ENCODE data around the gene CD200R1L. TPM values are rescaled to one million over a fixed set of nuclear protein-coding genes. Genes with fewer than 3 reads are reported as not detected.

CD200R1L gene
- total and polyA plus RNA-seq, 2 of the 13 experiments (the other 11 are each of a cell fraction or from before 2014, with no cell fraction given) = not detected

DNA sequence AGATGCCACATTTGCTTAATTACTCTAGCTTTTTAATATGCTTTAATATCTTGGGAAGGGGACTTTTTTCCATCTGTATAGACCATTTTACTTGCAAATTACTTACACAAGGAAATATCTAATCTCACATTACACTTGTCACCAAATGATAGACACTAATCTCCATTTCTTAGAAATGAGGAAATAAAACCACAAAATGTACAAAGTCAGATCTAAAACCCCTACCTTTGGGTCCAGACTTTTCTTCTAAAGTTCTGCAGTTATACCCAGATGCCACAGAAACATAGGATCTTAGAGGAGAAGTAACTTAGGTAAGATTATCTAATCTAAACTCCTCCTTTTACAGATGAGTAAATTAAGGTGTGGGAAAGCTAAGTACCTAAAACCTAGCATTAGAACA, 44.3 kb downstream of the CD200R1L start:
- Histone ChIP-seq H3K9me3 (ENCODE audit: low read length) (no peaks in the 10 kb centered on the region), H3K27ac (ENCODE audit: extremely low read length, insufficient read depth, low read length) (no peak overlapping the region), H3K4me2 (ENCODE audit: low read depth, low read length) (no peak overlapping the region), H3K27me3 (ENCODE audit: control insufficient read depth in 1 of 2, insufficient read depth in 2 of 2, low read length in 2 of 2) (no peaks in the 10 kb centered on the region; a peak in 1 of 5 replicates), H3K36me3 (replicated peaks in 1 of 2; ENCODE audit: control insufficient read depth in 1 of 2, insufficient read depth in 2 of 2, low read length in 2 of 2) (no peaks in the 10 kb centered on the region), H3K9ac (ENCODE audit: insufficient read depth, low read depth, low read length) (no peak overlapping the region), H3K79me2 (ENCODE audit: insufficient read depth, low read length) (no peaks in the 10 kb centered on the region), H3K4me3 (replicated peaks in 1 of 3; ENCODE audit: insufficient read depth in 1 of 3, low read depth in 2 of 3, low read length in 3 of 3) (no peak overlapping the region), H4K20me1 (ENCODE audit: insufficient read depth, low read length) (no peaks in the 10 kb centered on the region), H3K4me1 (ENCODE audit: insufficient read depth, low read length) (no peaks in the 10 kb centered on the region), H2AFZ (ENCODE audit: low read length) (no peak overlapping the region)
- intact Hi-C loops (cut with micrococcal nuclease; ENCODE audit: unreplicated experiment) (no loop called here), in situ Hi-C loops (cut with HindIII; ENCODE audit: extremely low pct_ligation_motif_present, low pct_unique_long_range_greater_than_20kb) (no loop called here)
- FAIRE-seq (no peak), ATAC-seq (no peak), DNase-seq (ENCODE audit: low spot score) (no peak)
- BruUV-seq (replicated peaks) = no TSS peak
- CTCF ChIA-PET (ENCODE audit: low intra/inter-chr PET ratio, low total read pairs) = no interaction called here
- POLR2A ChIA-PET = no interaction called here
- TF ChIP-seq REST (IDR thresholded peaks at IDR 0.05; ENCODE audit: borderline replicate concordance in 1 of 2, low read depth in 1 of 2, low read length in 2 of 2) (no peak), ZNF784 (CRISPR knock-in tag; IDR thresholded peaks at IDR 0.05; ENCODE audit: borderline replicate concordance) (no peak), SMARCC2 (IDR thresholded peaks at IDR 0.05) (no peak), STAT6 (CRISPR knock-in tag; IDR thresholded peaks at IDR 0.05; ENCODE audit: borderline replicate concordance) (no peak), ZNF678 (CRISPR knock-in tag; IDR thresholded peaks at IDR 0.05) (no peak), KLF11 (CRISPR knock-in tag; IDR thresholded peaks at IDR 0.05) (no peak), POGZ (CRISPR knock-in tag; IDR thresholded peaks at IDR 0.05) (no peak), CBX5 (CRISPR knock-in tag; IDR thresholded peaks at IDR 0.05; ENCODE audit: borderline replicate concordance) (no peak), PAXIP1 (CRISPR knock-in tag; conservative IDR thresholded peaks at IDR 0.05) (no peak), GTF2F1 (IDR thresholded peaks at IDR 0.05; ENCODE audit: low read length) (no peak), HNRNPUL1 (IDR thresholded peaks at IDR 0.05; ENCODE audit: low read depth, low read length) (no peak)
- TF ChIP-seq, protein P1, sequence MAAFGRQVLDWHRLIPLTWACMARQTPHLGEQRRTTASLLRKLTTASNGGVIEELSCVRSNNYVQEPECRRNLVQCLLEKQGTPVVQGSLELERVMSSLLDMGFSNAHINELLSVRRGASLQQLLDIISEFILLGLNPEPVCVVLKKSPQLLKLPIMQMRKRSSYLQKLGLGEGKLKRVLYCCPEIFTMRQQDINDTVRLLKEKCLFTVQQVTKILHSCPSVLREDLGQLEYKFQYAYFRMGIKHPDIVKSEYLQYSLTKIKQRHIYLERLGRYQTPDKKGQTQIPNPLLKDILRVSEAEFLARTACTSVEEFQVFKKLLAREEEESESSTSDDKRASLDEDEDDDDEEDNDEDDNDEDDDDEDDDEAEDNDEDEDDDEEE (CRISPR knock-in tag; IDR thresholded peaks at IDR 0.05) = no peak
